ENCODE measurements around the gene SHISAL2A. TPM values are rescaled to one million over a fixed set of nuclear protein-coding genes. Genes with fewer than 3 reads are reported as not detected.
A peak's percentile ranks its signal among the peaks of the same experiment; 100 is the strongest.

The SHISAL2A gene
- polyA plus RNA-seq, 3 donors = 0.03 to 0.28 TPM; not detected in 1

GRCh38 chr1:52663716-52664115 is 30.7 kb downstream of the SHISAL2A start:
- peaks cover 0 to 6% (median 4%) of the 10 kb centered on the region in 3 donors for H3K27me3 Mint-ChIP-seq (ENCODE audit: low read depth in 3 of 3)
- no peak overlapping the region for H3K4me3 Mint-ChIP-seq
- no peak overlapping the region for H2AFZ ChIP-seq (ENCODE audit: insufficient read depth, low read depth, low read length, poor library complexity, severe bottlenecking)
- no peaks in the 10 kb centered on the region for H3K9me3 Mint-ChIP-seq
- no peak for TF ChIP-seq CTCF (IDR thresholded peaks at IDR 0.05)
- DNase-seq = no peak
- intact Hi-C loops (cut with micrococcal nuclease) = no loop called here
- no peak overlapping the region for H3K9ac ChIP-seq (ENCODE audit: insufficient read depth, low read length, poor library complexity, severe bottlenecking)
- H3K4me1 Mint-ChIP-seq = peaks cover 7% of the 10 kb centered on the region
- peaks cover 0 to 3% of the 10 kb centered on the region in 2 donors for H3K36me3 Mint-ChIP-seq
- no peak overlapping the region for H3K27ac ChIP-seq (ENCODE audit: low read depth in 1 of 2, low read length in 2 of 2)
- no peaks in the 10 kb centered on the region for H3K36me3 ChIP-seq (replicated peaks in 1 of 2; ENCODE audit: control insufficient read depth in 1 of 2, insufficient read depth in 2 of 2, low read length in 2 of 2)
- H4K20me1 ChIP-seq (ENCODE audit: insufficient read depth, low read length) = no peaks in the 10 kb centered on the region
- WGBS (ENCODE audit: insufficient coverage) = 100% methylated on average over 2 of the region's 5 CpGs
- H3K4me1 ChIP-seq (ENCODE audit: control insufficient read depth in 1 of 2, insufficient read depth in 2 of 2, low read length in 2 of 2) = no peaks in the 10 kb centered on the region
- no peak overlapping the region for H3K4me3 ChIP-seq (replicated peaks in 1 of 3; ENCODE audit: low read depth in 2 of 3, low read length in 3 of 3)
- H3K79me2 ChIP-seq (ENCODE audit: insufficient read depth, low read length) = no peaks in the 10 kb centered on the region
- no peaks in the 10 kb centered on the region for H3K27me3 ChIP-seq (ENCODE audit: control insufficient read depth in 2 of 2, insufficient read depth in 2 of 2, low read length in 2 of 2)
- H3K4me2 ChIP-seq (replicated peaks; ENCODE audit: extremely low read depth, low read length, poor library complexity, severe bottlenecking) = no peak overlapping the region
- H3K9me3 ChIP-seq (replicated peaks in 1 of 2; ENCODE audit: control insufficient read depth in 1 of 2, insufficient read depth in 1 of 2, low read length in 2 of 2) = no peaks in the 10 kb centered on the region
- peak overlapping the region in 1 of 7 donors; percentile 46 for H3K27ac Mint-ChIP-seq

- Histone ChIP-seq H4K20me1 (ENCODE audit: insufficient read depth, low read length) (no peaks in the 10 kb centered on the region), H3K4me2 (replicated peaks; ENCODE audit: extremely low read depth, low read length, poor library complexity, severe bottlenecking) (no peak overlapping the region), H2AFZ (ENCODE audit: insufficient read depth, low read depth, low read length, poor library complexity, severe bottlenecking) (no peak overlapping the region), H3K9ac (ENCODE audit: insufficient read depth, low read length, poor library complexity, severe bottlenecking) (no peak overlapping the region), H3K27ac (ENCODE audit: low read depth in 1 of 2, low read length in 2 of 2) (no peak overlapping the region), H3K4me3 (replicated peaks in 1 of 3; ENCODE audit: low read depth in 2 of 3, low read length in 3 of 3) (no peak overlapping the region), H3K27me3 (ENCODE audit: control insufficient read depth in 2 of 2, insufficient read depth in 2 of 2, low read length in 2 of 2) (no peaks in the 10 kb centered on the region), H3K9me3 (replicated peaks in 1 of 2; ENCODE audit: control insufficient read depth in 1 of 2, insufficient read depth in 1 of 2, low read length in 2 of 2) (no peaks in the 10 kb centered on the region), H3K36me3 (replicated peaks in 1 of 2; ENCODE audit: control insufficient read depth in 1 of 2, insufficient read depth in 2 of 2, low read length in 2 of 2) (no peaks in the 10 kb centered on the region), H3K79me2 (ENCODE audit: insufficient read depth, low read length) (no peaks in the 10 kb centered on the region), H3K4me1 (ENCODE audit: control insufficient read depth in 1 of 2, insufficient read depth in 2 of 2, low read length in 2 of 2) (no peaks in the 10 kb centered on the region)
- intact Hi-C loops (cut with micrococcal nuclease) = no loop called here
- peak overlapping the region in 1 of 7 donors; percentile 46 for H3K27ac Mint-ChIP-seq
- TF ChIP-seq CTCF (IDR thresholded peaks at IDR 0.05) = no peak
- DNase-seq = no peak
- peaks cover 5% of the 10 kb centered on the region for H3K4me1 Mint-ChIP-seq
- no peaks in the 10 kb centered on the region for H3K9me3 Mint-ChIP-seq
- H3K36me3 Mint-ChIP-seq = peaks cover 0 to 2% of the 10 kb centered on the region in 2 donors
- H3K4me3 Mint-ChIP-seq = no peak overlapping the region
- WGBS (ENCODE audit: insufficient coverage) = 89% methylated on average over 4 of the region's 8 CpGs
- peaks cover 0 to 6% (median 4%) of the 10 kb centered on the region in 3 donors for H3K27me3 Mint-ChIP-seq (ENCODE audit: low read depth in 3 of 3)
Observed at GRCh38 chr1:52665006-52665941, 32.3 kb downstream of the SHISAL2A start.

Data from CD14-positive monocyte (primary cell).